Fibroblast of pulmonary artery (primary cell): ENCODE measurements around the gene PACSIN3.

Source experiments
- DNase-seq: peaks from one replicate; pipeline ENCODE4 v3.0.0-alpha.2; 2010; ENCODE audit warnings: low read depth
- H3K4me3 ChIP-seq: replicated peaks from 2 replicates; pipeline ENCODE4 v1.5.1; 2011; ENCODE audit warnings: low read depth, mild to moderate bottlenecking, control low read depth, low read length, moderate library complexity
- CTCF ChIP-seq: IDR thresholded peaks from 2 replicates; pipeline ENCODE4 v1.5.1; 2011; ENCODE audit warnings: mild to moderate bottlenecking, control low read depth, low read length, inconsistent platforms; ENCODE audit errors: missing control alignments

The PACSIN3 gene

DNA sequence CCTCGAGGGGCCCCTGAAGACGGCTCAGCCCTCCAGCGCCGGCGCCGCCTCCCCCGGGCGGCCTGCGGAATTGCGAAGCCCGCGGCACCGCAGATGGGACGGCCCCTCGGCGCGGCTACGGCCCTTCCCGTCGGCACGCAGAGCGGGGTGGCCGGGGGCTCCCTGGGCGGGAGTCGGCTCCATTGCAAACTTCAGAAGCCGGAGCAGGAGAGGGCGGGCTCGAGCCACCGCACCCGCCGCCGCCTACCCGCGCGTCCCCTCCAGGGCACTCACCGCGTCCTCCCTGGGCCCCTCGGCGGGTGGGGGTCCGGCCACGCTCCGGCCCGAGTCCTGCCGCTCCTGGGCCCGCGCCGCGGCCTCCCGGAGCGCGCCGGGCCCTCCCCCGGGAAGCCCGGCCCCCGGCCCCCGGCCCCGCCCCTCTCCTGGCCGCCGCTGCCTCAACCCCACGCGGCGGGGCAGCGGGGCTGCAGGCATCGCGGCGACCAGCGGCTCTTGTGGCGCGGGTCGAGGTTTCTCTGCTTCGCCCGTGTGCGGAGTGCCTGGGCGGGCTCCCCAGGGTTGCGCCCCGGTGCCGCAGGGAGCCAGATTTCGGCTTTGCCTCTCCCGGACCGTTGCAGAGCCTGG is at the start of gene PACSIN3:
PACSIN3 (minus strand) TSS at position 359 of the 624 bp plus-strand sequence. CDS start 3,707 bp downstream, outside the sequence.
- TF ChIP-seq CTCF: no peak
- H3K4me3 ChIP-seq: peak within 1 kb of the TSS; percentile 64
- DNase-seq: peak; percentile 35

DNA sequence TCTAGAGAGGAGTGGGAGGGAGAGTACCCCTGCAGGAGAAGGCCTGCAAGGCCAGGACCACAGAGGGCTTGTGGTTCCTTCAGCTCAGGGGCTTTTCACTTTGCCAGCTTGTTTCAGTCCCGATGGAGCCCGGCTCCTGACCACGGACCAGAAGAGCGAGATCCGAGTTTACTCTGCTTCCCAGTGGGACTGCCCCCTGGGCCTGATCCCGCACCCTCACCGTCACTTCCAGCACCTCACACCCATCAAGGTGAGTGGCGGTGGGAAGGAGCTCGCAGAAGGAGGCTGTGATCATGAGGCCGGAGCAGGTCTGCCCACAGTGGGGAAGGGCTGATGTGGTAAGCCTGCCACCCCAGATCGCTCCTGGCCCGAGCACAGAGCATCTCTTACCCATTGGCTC is 48.9 kb upstream of the PACSIN3 start:
- no peak overlapping the region for H3K4me3 ChIP-seq
- no peak for TF ChIP-seq CTCF
- no peak for DNase-seq

- peak; percentile 41 for DNase-seq
- no peak overlapping the region for H3K4me3 ChIP-seq
- no peak for TF ChIP-seq CTCF
These were observed 48.5 kb upstream of the PACSIN3 start for GRCh38 chr11:47234669-47235100.

GRCh38 chr11:47233989-47234668 is 47.9 kb upstream of the PACSIN3 start:
- peak; percentile 74 for DNase-seq
- peak; percentile 59 for TF ChIP-seq CTCF
- no peak overlapping the region for H3K4me3 ChIP-seq

DNA sequence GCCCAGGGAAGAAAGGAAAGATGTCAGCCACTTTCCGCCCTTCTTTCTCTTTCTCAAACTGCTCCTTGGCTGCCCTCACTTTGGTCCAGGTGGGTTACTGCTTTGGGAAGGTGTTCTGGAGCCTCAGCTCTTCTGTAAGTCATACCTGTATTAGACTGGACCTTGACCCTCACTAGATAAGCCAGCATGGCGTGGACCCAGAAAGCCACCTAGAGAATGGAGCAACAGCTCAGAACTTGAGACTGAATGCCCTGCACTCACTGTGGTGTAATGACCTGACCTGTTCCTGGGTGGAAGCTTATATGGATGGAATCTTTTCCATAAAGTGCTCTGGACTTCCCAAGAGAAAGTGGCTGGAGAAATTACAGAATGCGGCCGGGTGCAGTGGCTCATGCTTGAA is 46.8 kb upstream of the PACSIN3 start:
- TF ChIP-seq CTCF: no peak
- DNase-seq: no peak
- no peak overlapping the region for H3K4me3 ChIP-seq

- TF ChIP-seq CTCF: no peak
- no peak for DNase-seq
- H3K4me3 ChIP-seq: no peak overlapping the region
These were observed 42.9 kb upstream of the PACSIN3 start for GRCh38 chr11:47229161-47229560.
